M059J (cell line): Measurements from ENCODE around the gene HTR3D. TPM values are rescaled to one million over a fixed set of nuclear protein-coding genes. Genes with fewer than 3 reads are reported as not detected.
"Not testable (repeated sequence)": the region's sequence is repeated elsewhere in the genome, so short reads cannot be mapped to it uniquely, and the experiment has no call there.

ENCODE experiments used
- DNase-seq: peaks from one replicate; pipeline ENCODE4 v3.0.0-alpha.2; 2012; ENCODE audit warnings: low read depth
- total RNA-seq: library from RNA; depleted of rRNA; stranded (reverse); fragments of >200 nt; shearing (Covaris generic); gene quantifications from 2 replicates; pipeline ENCODE4 v1.2.3, GENCODE V29; 2014; rRNA removed

HTR3D gene
- total RNA-seq, 1 experiment from 2014 or later = not detected

DNA sequence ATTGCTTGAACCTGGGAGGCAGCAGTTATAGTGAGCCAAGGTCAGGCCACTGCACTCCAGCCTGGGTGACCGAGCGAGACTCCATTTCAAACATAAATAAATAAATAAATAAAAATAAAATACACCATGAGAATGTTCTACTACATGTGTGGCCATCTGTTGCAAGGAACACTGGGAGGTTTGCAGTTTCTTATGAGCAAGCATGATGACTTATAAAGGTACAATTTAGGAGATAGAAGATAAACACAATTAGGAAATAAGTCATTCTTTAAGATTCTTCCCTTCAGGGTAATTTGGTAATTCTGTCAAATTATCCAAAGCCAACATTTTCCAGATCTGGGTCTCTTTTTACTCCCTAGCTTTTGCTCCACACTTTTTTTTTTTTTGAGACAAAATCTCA is 34.7 kb downstream of the HTR3D start:
- peak; percentile 66 for DNase-seq

DNA sequence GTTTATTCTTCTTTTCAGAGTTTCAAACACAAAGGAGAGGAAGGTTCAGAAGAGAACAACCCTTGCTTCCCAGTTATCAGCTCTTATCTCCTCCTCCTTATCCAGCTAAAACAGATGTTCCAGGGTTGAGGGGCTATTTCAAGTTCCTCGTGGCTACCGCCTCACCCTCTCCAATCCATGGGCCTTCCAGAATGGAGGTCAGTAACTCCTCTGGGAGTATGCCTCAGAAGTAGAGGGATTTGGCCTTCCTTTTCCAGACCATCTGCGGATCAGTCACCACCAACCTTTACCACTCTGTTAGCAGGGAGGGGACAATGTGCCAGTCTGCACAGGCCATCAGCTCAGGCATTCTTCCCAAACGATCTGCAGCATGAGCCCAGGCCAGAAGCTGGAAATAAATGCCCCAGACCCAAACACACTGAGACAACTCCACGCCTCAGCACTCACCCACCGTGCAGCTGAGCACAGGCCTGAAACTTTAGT is 36.1 kb downstream of the HTR3D start:
- DNase-seq = no peak

DNA sequence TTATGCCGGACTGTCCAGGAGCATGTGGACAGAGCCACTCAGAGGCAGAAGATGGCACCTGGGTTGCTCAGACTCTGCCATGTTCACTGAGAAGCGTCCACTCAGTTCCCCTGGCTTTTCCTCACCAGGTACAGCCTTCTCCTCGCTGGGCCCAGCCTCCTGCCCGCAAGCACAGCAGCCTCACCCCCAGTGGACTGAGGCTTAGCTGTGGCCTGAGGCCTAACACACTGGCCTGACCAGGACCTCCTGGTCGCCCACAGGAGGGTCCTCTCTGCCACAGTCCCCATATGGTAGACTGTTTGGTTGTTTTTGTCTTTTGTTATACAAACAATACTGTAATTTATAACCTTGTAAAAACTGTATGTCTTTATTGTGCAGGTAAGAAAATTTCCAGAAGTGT is 36.8 kb downstream of the HTR3D start:
- no peak for DNase-seq

DNA sequence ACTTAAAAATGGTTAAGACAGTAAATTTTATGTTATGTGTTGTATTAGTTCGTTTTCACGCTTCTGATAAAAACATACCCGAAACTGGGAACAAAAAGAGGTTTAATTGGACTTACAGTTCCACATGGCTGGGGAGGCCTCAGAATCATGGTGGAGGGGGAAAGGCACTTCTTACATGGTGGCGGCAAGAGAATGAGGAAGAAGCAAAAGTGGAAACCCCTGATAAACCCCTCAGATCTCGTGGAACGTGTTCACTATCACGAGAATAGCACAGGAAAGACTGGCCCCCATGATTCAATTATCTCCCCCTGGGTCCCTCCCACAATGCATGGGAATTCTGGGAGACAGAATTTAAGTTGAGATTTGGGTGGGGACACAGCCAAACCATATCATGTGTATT is 39.6 kb downstream of the HTR3D start:
- not testable (repeated sequence) for DNase-seq

DNA sequence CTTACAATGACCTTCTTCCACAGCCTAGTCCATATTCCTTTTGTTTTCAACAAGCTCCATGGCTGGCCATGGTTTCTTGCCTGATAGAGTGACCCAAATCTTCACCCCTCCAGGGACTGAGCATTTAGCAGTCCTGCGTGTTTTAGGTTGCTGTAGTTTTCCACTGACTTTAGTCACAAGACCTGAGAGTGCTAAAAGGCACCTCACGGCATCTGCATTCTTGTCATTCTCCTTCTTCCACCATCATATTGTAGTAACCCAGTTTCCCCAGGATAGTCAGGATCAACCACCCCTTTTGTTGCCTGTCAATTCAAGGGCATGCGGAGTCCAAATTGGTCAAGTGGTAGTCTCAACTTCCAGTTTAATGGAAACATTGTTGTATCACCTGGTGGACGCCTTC is 42.1 kb downstream of the HTR3D start:
- DNase-seq = no peak

DNA sequence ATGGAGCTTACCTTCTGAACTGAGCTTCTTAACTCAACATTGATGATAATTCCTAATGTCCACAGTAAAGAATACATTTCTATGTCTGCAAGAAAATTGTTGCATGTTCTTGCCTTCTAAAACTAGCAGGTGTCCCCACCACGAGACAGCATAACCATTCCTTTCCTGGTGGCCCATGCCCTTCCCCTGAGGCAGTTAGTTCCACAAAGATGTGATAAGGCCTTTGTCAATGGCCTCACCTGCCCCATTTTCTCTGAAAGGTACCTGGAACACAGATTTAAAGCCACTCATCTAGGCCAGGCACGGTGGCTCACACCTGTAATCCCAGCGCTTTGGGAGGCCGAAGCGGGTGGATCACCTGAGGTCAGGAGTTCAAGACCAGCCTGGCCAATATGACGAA is 44.4 kb downstream of the HTR3D start:
- no peak for DNase-seq

DNA sequence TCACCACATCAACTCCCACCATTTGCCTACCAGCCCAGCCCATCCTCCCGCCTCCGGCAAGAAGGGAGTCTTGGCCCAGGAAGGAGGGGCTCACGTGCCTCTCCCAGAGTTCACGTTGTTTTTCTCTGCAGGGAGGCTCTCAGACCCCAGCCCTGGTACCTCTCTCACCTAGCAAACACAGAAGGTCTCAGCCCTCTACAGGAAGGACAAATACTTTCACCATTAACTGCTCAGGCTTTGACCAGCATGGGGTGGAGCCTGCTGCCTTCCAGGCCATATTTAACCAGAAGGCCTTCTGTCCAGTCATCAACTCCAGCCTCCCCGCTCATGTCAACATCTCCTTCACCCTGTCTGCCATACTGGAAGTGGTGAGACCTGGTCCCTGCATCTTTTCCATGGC is 46.3 kb downstream of the HTR3D start:
- DNase-seq = no peak

DNA sequence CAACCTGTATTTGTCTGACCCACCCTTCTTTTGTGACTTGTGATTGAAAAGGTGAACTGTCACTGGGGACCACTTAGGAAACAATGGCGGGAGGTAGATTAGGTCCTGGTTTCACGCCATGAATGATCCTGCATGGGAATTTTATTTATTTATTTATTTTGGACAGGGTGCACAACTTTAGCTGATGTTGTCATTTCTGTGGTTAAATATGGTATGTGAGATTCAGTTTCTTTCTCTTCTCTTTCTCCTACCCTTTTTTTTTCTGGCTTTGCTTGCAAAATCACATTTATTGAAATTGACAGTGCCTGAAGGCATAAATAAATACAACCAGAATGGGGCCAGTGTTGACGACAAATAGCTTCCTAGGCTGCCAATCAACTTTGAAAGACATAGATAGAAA is 47.3 kb downstream of the HTR3D start:
- peak; percentile 53 for DNase-seq

DNA sequence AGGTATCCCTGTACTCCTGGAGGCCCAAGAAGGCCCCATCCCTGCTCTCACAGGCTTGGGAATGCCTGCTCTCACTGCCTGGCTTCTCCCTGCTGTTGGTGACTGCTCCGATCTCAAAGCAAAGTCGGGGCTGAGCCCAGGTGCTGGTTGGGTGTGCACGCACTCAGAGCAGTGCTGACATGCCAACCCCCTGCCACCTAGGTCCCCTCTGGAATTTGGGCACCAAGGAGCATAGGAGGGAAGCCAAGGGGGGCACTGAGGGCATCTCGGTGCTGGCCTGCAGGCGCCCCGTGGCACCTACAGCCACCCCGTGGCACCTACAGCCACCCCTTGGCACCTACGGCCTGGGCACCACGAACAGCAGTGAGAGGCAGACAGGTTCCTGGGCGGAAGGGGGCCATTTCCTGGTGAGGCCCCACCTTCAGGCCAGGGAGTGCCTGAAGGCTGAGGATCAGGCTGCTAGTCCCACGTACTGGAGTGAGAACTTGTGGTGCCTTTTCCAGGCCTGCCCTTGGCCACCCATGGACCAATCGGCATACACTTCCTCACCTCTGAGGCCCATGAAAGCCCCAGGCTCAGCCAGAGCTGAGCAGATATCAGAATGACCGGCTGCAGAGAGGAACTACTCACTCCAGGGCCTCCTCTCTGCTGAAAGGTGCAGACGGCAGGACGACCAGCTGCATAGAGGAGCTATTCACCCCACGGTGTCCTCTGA is 49.7 kb downstream of the HTR3D start:
- no peak for DNase-seq

DNA sequence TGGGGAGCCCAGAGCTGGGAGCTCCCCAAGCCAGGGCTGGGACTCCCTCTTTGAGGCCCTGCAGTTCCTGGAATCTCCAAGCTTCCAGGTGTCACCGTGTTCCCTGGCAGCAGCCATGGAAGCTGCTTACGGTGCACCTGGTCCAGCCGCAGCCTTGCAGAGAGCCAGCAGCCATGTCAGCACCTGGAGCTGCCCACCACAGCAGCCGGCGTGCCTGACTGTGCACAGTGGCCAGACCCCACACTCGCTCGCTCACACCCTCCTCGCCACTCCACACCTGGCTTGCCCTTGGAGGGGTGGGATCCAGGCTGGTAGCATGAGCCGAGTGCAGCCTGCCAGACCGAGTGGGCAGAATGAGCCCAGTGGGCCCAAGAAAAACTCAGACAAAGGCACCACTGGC is 50.5 kb downstream of the HTR3D start:
- no peak for DNase-seq

DNA sequence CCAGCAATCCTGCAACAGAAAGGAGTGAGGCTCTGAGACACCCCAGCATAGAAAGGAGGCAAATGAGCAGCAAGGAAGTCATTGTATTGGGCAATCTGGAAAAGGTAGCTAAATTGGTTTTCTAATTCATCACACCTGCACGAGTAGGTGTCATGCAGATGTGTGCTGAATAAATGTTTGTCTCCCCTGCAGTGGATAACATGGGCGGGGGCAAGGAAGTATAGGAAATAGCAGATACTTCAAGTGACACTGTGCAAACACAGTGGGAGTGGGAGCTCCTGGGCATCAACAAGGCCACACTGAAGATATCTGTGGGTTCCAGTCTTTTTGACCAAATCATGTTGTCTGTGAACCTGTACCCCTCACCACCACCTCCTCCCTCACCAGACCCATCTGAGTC is 50.9 kb downstream of the HTR3D start:
- no peak for DNase-seq

DNA sequence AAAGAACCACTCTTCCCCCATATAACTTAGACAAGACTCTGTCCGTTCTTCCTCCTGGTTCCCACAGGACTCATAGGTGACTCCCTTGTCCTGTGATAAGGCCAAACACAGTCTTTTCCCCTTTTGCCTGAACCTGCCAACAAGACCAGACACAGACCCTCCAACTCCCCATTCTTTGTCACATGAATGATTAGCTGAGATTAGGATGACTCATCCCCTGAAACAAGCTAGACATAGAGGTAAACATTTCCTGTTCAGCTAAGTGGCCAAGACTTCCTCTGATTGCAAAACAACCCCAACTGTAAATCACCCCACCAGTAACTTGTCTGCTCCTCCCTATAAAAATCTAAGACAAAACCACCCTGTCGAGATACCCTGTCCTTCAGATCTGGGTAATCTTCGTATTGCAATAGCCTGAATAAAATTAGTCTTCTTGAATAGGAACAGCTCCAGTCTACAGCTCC is 53.9 kb downstream of the HTR3D start:
- DNase-seq = peak; percentile 85

Other genes with a start within 250 kb of the HTR3D start
- 0.30 and 0.64 TPM in 2 replicates for gene MAP6D1, start 206.2 kb upstream of the HTR3D start, total RNA-seq
- 73.0 and 75.4 TPM in 2 replicates for gene PARL, start 146.9 kb upstream of the HTR3D start, total RNA-seq
- gene ABCC5, start 13.9 kb upstream of the HTR3D start, total RNA-seq = 6.7 and 11.6 TPM in 2 replicates
- gene HTR3C, start 21.3 kb downstream of the HTR3D start, total RNA-seq = 0.30 and 0.47 TPM in 2 replicates
- gene HTR3E, start 65.3 kb downstream of the HTR3D start, total RNA-seq = not detected in 2 replicates
- 29.4 and 43.6 TPM in 2 replicates for gene EIF2B5, start 103.6 kb downstream of the HTR3D start, total RNA-seq
- gene DVL3, start 123.6 kb downstream of the HTR3D start, total RNA-seq = 21.2 and 30.3 TPM in 2 replicates
- gene AP2M1, start 143.1 kb downstream of the HTR3D start, total RNA-seq = 676 and 795 TPM in 2 replicates
- gene ABCF3, start 154.5 kb downstream of the HTR3D start, total RNA-seq = 27.4 and 43.4 TPM in 2 replicates
- not detected in 2 replicates for gene VWA5B2, start 197.8 kb downstream of the HTR3D start, total RNA-seq
- 127 and 132 TPM in 2 replicates for gene ALG3, start 217.2 kb downstream of the HTR3D start, total RNA-seq
- gene EEF1AKMT4, start 217.9 kb downstream of the HTR3D start, total RNA-seq = 9.7 and 9.9 TPM in 2 replicates
- 1.1 TPM in 1 of 2 replicates, not detected in the other for gene CAMK2N2, start 229.8 kb downstream of the HTR3D start, total RNA-seq
- gene ECE2, start 244.3 kb downstream of the HTR3D start, total RNA-seq = not detected in 2 replicates